Measurements from ENCODE around the gene PPP6R3.

Gene PPP6R3

GRCh38 chr11:68531129-68531693 lies 70.7 kb downstream of the PPP6R3 start (continued):
- no peak for TF ChIP-seq SNAI2 (CRISPR knock-in tag; IDR thresholded peaks at IDR 0.05)
- TF ChIP-seq ZFP3 (CRISPR knock-in tag; IDR thresholded peaks at IDR 0.05) = no peak

DNA sequence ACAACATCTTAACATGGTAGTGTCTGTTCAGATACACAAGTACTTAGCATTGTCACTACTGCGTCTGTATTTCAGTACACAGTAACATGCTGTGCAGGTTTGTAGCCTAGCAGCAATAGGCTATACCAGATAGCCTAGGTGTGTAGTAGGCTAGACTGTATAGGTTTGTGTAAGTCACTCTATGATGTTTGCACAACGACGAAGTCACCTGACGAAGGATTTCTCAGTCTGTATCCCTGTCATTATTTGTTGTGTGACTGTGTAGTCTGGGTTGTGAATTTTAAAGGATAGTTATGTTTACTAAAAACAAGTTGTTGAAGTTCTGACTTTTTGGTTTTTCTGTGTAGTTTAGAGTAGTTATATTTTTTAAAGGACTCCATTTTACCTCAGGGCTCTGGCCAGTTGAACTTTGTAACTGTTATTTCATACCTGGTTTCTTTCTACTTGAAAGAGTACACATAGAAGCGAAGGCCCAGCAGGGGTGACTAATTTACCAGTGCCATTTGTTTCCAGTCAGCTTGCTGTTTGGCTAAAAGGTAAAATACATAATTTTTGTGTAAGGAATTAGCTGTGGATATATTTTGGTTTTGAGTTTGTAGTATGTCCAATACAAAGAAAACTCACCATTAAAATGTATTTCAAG lies 72.3 kb downstream of the PPP6R3 start:
- ATAC-seq = no peak
- TF ChIP-seq, protein P1, sequence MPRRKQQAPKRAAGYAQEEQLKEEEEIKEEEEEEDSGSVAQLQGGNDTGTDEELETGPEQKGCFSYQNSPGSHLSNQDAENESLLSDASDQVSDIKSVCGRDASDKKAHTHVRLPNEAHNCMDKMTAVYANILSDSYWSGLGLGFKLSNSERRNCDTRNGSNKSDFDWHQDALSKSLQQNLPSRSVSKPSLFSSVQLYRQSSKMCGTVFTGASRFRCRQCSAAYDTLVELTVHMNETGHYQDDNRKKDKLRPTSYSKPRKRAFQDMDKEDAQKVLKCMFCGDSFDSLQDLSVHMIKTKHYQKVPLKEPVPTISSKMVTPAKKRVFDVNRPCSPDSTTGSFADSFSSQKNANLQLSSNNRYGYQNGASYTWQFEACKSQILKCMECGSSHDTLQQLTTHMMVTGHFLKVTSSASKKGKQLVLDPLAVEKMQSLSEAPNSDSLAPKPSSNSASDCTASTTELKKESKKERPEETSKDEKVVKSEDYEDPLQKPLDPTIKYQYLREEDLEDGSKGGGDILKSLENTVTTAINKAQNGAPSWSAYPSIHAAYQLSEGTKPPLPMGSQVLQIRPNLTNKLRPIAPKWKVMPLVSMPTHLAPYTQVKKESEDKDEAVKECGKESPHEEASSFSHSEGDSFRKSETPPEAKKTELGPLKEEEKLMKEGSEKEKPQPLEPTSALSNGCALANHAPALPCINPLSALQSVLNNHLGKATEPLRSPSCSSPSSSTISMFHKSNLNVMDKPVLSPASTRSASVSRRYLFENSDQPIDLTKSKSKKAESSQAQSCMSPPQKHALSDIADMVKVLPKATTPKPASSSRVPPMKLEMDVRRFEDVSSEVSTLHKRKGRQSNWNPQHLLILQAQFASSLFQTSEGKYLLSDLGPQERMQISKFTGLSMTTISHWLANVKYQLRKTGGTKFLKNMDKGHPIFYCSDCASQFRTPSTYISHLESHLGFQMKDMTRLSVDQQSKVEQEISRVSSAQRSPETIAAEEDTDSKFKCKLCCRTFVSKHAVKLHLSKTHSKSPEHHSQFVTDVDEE (CRISPR knock-in tag; IDR thresholded peaks at IDR 0.05) = no peak
- TF ChIP-seq RARB (CRISPR knock-in tag; IDR thresholded peaks at IDR 0.05) = no peak
- TF ChIP-seq ZNF70 (CRISPR knock-in tag; IDR thresholded peaks at IDR 0.05) = no peak
- TF ChIP-seq ESRRG (CRISPR knock-in tag; IDR thresholded peaks at IDR 0.05) = no peak
- no peak for TF ChIP-seq ISL1 (CRISPR knock-in tag; IDR thresholded peaks at IDR 0.05)
- TF ChIP-seq ZC3H10 (CRISPR knock-in tag; IDR thresholded peaks at IDR 0.05) = no peak
- TF ChIP-seq ZFP30 (CRISPR knock-in tag; IDR thresholded peaks at IDR 0.05) = no peak
- no peak for TF ChIP-seq BACH2 (CRISPR knock-in tag; IDR thresholded peaks at IDR 0.05; ENCODE audit: borderline replicate concordance)
- no peak for TF ChIP-seq POU6F1 (CRISPR knock-in tag; IDR thresholded peaks at IDR 0.05; ENCODE audit: borderline replicate concordance, low read depth)
- no peak for TF ChIP-seq PPARA (CRISPR knock-in tag; IDR thresholded peaks at IDR 0.05; ENCODE audit: borderline replicate concordance)
- TF ChIP-seq, protein P2, sequence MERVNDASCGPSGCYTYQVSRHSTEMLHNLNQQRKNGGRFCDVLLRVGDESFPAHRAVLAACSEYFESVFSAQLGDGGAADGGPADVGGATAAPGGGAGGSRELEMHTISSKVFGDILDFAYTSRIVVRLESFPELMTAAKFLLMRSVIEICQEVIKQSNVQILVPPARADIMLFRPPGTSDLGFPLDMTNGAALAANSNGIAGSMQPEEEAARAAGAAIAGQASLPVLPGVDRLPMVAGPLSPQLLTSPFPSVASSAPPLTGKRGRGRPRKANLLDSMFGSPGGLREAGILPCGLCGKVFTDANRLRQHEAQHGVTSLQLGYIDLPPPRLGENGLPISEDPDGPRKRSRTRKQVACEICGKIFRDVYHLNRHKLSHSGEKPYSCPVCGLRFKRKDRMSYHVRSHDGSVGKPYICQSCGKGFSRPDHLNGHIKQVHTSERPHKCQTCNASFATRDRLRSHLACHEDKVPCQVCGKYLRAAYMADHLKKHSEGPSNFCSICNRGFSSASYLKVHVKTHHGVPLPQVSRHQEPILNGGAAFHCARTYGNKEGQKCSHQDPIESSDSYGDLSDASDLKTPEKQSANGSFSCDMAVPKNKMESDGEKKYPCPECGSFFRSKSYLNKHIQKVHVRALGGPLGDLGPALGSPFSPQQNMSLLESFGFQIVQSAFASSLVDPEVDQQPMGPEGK (CRISPR knock-in tag; IDR thresholded peaks at IDR 0.05; ENCODE audit: borderline replicate concordance) = no peak
- no peak for TF ChIP-seq CSDC2 (CRISPR knock-in tag; IDR thresholded peaks at IDR 0.05)
- TF ChIP-seq ZNF565 (CRISPR knock-in tag; conservative IDR thresholded peaks at IDR 0.05; ENCODE audit: low read depth) = no peak
- no peak for TF ChIP-seq ARNTL (CRISPR knock-in tag; IDR thresholded peaks at IDR 0.05; ENCODE audit: borderline replicate concordance, low read depth)
- TF ChIP-seq, protein P3, sequence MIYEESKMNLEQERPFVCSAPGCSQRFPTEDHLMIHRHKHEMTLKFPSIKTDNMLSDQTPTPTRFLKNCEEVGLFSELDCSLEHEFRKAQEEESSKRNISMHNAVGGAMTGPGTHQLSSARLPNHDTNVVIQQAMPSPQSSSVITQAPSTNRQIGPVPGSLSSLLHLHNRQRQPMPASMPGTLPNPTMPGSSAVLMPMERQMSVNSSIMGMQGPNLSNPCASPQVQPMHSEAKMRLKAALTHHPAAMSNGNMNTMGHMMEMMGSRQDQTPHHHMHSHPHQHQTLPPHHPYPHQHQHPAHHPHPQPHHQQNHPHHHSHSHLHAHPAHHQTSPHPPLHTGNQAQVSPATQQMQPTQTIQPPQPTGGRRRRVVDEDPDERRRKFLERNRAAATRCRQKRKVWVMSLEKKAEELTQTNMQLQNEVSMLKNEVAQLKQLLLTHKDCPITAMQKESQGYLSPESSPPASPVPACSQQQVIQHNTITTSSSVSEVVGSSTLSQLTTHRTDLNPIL (CRISPR knock-in tag; IDR thresholded peaks at IDR 0.05; ENCODE audit: low read depth) = no peak
- no peak for TF ChIP-seq OSR1 (CRISPR knock-in tag; IDR thresholded peaks at IDR 0.05)
- no peak for TF ChIP-seq ZFP3 (CRISPR knock-in tag; IDR thresholded peaks at IDR 0.05)
- no peak for TF ChIP-seq TOX (CRISPR knock-in tag; IDR thresholded peaks at IDR 0.05; ENCODE audit: borderline replicate concordance)
- TF ChIP-seq SNAI2 (CRISPR knock-in tag; IDR thresholded peaks at IDR 0.05) = no peak
- TF ChIP-seq, protein P4, sequence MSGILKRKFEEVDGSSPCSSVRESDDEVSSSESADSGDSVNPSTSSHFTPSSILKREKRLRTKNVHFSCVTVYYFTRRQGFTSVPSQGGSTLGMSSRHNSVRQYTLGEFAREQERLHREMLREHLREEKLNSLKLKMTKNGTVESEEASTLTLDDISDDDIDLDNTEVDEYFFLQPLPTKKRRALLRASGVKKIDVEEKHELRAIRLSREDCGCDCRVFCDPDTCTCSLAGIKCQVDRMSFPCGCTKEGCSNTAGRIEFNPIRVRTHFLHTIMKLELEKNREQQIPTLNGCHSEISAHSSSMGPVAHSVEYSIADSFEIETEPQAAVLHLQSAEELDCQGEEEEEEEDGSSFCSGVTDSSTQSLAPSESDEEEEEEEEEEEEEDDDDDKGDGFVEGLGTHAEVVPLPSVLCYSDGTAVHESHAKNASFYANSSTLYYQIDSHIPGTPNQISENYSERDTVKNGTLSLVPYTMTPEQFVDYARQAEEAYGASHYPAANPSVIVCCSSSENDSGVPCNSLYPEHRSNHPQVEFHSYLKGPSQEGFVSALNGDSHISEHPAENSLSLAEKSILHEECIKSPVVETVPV (CRISPR knock-in tag; IDR thresholded peaks at IDR 0.05) = no peak

DNA sequence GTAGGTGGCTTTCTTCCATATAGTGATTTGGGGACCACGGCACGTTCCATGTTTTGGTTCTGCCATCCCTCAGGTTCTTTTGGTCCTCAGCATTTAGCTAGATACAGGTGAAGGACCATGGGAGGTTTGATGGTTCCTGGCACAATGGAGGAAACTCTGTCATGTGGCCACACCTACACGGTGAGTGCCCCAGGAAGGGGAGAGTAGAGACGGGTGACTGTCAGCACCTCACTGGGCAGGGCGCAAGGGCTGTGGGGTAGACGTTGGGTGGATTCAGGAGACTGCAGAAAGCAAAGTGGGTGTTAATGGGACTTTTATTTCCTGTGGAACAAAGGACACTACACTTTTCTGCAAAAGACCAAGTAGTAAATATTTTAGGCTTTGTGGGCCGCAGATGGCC lies 73.4 kb downstream of the PPP6R3 start:
- ATAC-seq = no peak
- TF ChIP-seq ZNF8 (CRISPR knock-in tag; IDR thresholded peaks at IDR 0.05) (no peak), TCF4 (CRISPR knock-in tag; IDR thresholded peaks at IDR 0.05; ENCODE audit: borderline replicate concordance) (no peak), POU6F1 (CRISPR knock-in tag; IDR thresholded peaks at IDR 0.05; ENCODE audit: borderline replicate concordance, low read depth) (no peak), CSDC2 (CRISPR knock-in tag; IDR thresholded peaks at IDR 0.05) (no peak), PPARA (CRISPR knock-in tag; IDR thresholded peaks at IDR 0.05; ENCODE audit: borderline replicate concordance) (no peak), RARB (CRISPR knock-in tag; IDR thresholded peaks at IDR 0.05) (no peak), ZFP30 (CRISPR knock-in tag; IDR thresholded peaks at IDR 0.05) (no peak), GLIS3 (CRISPR knock-in tag; IDR thresholded peaks at IDR 0.05) (no peak), BACH2 (CRISPR knock-in tag; IDR thresholded peaks at IDR 0.05; ENCODE audit: borderline replicate concordance) (no peak), ZC3H10 (CRISPR knock-in tag; IDR thresholded peaks at IDR 0.05) (no peak), TOX (CRISPR knock-in tag; IDR thresholded peaks at IDR 0.05; ENCODE audit: borderline replicate concordance) (no peak)
- TF ChIP-seq, protein P1 (CRISPR knock-in tag; IDR thresholded peaks at IDR 0.05) = no peak
